Inferior parietal cortex (tissue), 1 donor: Measurements from ENCODE around the gene BAMBI.

Source experiments
- DNase-seq: peaks from one replicate; pipeline ENCODE4 v3.0.0-alpha.2; 2016; ENCODE audit errors: extremely low spot score

The BAMBI gene

DNA sequence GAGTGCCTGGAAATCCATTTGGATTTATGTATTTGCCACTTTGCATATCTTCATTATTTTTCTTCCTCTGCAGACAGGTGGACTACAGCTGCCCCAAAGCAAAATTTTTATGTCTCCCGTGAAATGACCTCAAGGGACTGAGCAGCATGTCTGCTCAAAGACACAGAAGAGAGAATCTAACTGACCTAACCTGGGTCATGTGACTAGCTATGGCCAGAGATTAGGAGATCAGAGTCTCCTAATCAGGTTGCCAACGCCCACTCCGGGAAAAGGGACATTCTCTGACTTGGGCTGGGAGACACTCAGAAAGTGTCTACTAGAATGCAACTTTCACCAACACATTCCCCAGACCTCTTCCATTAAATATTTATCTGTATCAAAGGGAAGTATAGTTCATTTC lies 2.5 kb upstream of the BAMBI start:
- DNase-seq, result no peak

DNA sequence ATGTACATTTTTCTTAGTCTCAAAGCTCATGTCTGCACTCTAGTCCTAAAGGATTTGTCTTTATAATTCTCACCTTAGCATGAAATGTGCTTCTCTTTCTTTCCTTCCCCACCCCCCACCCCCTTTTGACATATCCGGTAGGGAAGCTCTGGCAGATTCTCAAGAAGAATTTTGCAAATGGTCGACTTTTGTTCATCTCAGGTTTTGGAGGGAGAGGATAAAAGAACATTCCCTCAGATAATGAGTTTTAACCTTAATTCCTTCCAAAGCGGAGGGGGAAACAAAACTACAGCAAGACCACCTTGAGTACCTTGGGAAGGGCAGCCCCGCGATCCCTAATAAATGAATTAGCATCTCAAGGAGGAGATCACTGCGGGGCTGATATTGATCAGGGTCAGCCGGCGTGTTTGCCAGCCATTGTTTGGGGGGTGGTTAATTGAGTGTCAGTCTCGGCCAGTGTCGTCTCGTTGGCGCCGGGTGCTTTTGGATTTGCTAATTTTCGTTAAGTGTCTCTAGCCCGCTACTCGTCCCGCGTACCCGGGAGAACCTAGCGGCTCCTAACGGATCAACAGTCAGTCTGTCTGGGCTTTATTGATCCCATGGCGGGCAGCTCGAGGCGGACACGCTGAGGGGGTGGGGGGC lies 874 bp upstream of the BAMBI start:
- DNase-seq, result no peak

DNA sequence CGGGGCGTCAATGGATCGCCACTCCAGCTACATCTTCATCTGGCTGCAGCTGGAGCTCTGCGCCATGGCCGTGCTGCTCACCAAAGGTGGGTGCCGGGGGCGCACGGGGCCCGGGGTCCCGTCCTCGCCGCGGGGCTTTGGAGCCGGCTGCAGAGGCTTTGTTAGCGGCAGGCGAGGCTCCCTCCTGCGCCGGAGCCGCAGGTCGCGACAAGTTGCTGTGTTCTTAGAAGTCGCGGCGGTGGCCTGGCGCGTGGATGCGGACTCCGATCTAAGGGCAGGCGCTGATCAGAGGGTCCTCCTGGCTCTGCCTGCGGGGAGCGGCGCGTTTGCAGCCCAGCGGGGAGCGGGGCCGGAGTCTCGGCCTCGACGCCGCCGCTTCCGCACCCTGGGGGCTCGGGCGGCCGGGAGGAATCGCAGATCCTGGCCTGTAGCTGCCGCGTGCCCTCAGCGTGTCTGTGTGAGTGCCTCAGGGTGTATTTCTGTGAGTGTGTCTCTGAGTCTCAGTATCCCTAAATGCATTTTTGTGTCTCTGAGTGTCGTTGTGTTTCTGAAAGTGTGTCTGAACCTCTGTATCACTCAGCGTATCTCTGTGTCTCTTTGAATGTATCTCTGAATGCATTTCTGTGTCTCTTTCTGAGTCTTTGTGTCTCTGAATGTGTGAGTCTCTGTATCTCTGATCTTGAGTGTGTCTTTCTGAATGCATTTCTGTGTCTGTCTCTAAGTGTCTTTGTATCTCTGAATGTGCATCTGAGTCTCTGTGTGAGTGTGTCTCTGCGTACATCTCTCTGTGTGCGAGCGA lies 766 bp downstream of the BAMBI start:
- DNase-seq, result no peak

DNA sequence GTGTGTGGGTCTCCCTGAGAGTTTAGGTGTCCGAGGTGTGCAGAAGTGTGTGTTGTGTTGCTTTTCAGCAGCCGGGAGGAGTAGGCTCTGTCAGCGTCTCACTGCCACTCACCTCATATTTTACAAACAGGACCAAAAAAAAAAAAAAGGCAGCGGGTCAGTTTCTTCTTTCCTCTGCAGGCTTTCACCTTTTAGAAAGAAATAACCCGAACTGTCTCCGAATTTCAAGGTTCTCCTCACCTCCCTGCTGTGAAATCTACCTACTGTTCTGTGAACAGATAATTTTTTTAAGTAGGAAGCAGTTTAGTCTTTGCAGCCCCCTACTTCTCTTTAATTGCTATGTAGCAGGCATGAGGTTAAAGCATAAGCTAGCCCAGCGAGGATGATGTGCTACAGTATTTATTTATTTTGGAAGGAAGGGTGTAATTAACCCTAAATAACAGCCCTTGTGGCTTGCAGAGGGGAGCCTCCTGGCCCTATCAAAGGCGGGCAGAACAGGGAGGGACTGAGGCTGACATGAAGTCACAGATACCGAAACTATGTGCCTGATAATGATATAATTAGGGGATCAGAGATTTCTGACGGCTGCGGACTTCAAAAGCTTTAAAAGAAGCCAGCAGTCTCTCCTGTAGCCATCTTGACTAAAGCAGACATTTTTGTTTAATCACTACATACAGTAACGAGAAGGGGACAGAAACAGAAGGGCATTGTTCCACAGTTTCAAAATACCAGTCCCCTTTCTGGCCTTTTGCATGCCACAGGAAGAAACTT lies 1.6 kb downstream of the BAMBI start:
- DNase-seq, result no peak

DNA sequence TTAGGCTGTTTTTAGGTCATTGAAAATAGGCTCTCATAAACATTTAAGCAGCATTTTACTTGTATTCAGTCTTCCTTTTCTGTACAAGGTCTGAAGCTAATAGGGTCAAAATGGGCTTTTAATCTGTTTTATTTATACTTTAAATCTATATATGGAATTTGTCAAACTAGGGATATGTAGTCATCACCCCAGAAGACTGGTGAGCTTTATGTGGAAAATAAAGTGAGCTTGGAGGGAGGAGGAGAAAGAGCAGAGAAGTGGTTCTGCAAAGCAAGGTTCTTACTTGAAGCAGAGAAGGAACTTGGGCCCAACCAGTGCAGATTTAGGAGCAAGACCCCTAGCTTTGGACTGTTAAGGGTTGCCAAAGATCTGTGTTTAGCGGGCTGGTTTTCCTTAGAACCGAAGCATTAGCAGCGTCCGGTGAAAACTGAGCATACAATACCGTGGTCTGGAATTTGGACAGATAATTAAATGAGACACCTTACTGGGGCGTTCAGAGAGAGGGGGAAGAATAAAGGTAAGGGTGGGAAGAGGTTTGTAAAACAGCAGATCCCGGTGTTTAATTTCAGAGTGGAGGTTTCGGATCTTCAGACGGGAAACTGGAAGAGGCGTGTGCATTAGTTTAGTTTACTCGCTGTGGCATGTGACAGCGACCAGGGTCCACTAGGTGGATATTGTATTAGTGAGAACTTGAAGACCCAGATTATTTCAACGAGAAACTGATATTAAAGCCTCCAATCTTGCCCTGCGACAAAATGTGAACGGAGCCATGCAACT lies 2.4 kb downstream of the BAMBI start:
- DNase-seq, result no peak

DNA sequence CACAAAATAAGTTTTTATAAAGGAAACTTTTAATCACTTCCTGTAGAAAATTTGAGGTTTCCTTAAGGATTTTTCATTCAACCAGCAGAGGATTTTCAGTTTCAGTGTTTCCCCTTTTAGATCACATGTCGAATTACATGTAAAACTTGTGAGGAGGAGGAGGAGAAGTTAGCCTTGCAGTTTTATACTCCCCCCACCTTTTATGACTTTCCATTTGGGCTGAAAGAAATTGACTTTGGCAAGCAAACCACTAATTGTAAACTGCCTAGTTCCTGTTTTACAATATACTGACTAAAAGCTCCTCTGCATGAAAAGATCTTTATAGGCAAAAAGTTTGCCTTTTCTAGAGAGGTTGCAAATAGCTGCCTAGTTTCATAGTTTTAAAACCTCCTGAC lies 3.0 kb downstream of the BAMBI start:
- DNase-seq, result no peak

DNA sequence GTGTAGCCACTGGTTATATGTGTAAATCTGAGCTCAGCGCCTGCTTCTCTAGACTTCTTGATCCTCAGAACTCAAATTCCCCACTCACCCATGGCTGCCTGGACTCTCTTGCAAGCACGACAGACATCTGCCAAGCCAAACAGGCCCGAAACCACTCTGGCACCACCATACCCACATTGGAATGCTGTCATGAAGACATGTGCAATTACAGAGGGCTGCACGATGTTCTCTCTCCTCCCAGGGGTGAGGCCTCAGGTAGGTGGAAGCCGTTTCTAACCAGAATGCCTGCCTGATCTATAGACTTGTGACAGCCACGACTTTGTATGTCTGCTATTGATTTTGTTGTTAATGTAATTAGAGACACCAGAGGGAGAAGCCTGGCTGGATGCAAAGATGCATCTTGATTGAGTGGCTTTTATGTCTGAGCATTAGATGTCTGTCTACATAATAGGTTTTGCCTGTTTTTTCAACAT lies 4.0 kb downstream of the BAMBI start:
- DNase-seq, result no peak

DNA sequence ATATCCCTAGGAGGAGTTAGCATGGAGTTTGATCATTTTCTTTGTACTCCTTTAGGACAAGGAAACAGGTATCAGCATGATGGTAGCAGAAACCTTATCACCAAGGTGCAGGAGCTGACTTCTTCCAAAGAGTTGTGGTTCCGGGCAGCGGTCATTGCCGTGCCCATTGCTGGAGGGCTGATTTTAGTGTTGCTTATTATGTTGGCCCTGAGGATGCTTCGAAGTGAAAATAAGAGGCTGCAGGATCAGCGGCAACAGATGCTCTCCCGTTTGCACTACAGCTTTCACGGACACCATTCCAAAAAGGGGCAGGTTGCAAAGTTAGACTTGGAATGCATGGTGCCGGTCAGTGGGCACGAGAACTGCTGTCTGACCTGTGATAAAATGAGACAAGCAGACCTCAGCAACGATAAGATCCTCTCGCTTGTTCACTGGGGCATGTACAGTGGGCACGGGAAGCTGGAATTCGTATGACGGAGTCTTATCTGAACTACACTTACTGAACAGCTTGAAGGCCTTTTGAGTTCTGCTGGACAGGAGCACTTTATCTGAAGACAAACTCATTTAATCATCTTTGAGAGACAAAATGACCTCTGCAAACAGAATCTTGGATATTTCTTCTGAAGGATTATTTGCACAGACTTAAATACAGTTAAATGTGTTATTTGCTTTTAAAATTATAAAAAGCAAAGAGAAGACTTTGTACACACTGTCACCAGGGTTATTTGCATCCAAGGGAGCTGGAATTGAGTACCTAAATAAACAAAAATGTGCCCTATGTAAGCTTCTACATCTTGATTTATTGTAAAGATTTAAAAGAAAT lies 4.8 kb downstream of the BAMBI start:
- DNase-seq, result no peak

DNA sequence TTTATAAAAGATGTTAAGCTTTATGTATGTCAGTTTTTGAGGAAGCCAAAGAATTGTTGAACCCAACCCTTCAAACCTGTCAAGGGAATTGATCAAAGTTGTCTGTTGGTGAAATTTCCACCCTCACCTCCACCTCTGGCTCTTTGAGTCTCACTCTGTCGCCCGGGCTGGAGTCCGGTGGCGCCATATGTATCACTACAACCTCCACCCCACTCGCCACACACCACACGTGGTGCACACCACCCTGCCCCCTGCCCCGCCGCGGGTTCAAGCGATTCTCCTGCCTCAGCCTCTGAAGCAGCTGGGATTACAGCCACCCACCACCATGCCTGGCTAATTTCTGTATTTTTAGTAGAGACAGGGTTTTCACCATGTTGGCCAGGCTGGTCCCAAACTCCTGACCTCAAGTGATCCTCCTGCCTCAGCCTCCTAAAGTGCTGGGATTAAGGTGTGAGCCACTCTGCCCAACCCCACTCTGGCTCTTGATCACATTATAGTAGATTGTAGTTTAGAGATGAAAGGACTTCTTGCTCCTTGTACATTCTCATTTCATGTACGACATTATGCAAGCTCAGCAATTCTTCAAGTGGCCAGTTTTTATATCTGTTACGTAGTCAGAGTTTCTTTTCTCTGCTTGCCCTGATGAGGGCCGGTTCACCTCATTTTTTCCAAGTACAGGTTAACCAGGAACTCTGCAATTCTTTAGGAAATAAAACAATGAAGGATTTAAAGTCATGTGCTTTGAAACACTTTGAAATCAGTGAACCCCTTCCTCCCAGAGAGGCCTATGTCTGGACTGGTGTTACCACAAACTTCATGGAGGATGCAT lies 7.0 kb downstream of the BAMBI start:
- no peak for DNase-seq

DNA sequence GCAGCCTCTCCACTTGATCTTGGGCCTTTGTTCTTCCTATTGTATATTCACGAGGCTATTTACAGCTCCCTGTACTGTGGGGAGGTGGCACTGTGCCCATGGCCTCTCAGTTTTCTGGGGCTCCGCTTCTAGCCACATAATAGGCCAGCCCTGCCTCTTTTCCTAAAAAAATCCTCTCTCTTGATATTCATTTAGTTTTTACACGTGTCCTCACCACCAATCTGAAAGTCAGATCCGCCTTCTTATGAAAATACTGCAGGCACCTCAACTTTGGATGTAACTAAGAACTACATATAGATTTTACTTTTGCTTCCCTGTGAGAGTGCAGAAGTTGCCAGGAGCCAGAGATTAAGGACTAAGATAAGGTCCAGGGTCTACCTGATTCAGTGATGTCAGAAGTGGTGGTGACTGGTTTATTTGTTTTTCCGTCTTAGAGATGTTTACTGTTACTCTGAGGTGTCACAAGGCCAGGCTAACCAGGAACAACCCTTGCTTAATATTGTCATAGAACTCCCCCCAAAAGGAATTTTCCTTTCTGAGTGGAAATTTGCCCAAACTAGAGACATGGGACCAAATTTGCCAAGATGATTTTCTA lies 7.8 kb downstream of the BAMBI start:
- no peak for DNase-seq

DNA sequence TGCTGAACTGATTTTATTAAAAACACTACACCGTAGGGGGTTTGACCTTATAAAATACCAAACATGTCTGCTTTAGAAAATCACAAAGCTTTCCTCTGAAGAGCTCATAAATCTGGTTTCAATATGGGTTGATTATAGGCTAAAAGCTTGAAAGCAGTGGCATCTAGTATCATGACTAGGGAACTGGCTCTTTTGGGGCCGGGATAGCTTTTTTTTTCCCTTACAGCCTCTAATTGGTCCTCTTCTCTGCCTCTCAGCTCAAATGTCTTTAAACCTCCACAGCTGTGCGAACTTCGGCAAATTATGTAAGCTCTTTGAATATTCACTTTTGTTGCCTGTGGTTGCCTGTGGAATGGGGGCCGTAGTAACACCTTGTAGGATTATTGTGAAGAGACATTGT lies 8.4 kb downstream of the BAMBI start:
- DNase-seq, result no peak

DNA sequence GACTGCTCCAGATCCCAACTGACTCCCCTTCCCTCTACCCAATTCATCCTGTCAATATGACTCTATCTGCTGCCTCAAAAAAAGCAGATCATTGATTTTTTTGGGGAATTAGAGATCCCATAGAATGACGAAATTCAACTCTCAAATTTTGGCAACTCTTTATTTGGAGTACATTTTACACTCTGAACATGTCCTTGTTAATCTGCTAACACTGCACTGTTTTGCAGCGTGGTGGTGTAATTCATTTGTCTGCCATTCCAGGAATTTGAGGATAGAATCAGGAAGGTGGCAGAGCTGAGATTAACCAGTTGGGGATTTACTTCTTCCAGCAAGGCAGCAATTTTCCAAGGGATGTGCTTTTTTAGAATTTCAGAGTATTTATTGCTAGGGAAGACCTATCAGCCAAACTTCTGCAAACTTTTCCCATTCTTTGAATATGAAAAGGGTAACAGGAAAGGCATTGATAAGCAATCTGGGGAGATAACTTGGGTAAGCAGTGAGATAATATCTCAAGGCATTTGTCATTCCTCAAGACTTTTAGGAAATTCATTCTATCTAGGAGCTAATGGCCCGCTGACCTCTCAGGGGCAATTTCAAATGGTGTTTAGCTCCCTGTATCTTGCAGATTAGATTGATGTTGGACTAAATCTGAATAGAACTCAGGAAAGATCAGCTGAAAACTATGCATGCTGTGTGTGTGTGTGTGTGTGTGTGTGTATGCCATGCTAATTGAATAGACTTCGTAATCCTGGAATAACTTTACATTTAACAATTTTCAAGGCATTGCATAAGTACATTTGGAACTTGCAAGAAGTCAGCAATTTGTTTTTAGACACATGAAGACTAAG lies 9.7 kb downstream of the BAMBI start:
- no peak for DNase-seq

DNA sequence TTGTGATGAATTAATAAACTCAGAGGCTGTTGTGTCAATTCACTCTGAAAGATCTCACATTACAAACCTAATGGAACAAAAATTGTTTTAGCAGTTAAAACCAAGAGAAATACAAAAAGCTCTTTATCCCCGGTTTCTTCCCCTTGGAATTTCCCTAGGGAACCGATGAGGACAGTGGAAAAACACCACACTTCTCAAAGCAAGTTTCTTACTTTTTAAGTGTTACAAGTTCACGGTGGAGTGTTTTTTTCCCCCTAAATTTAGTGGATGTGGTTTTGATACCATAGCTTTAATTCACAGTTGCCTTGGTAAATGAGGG lies 10.3 kb downstream of the BAMBI start:
- DNase-seq, result no peak

DNA sequence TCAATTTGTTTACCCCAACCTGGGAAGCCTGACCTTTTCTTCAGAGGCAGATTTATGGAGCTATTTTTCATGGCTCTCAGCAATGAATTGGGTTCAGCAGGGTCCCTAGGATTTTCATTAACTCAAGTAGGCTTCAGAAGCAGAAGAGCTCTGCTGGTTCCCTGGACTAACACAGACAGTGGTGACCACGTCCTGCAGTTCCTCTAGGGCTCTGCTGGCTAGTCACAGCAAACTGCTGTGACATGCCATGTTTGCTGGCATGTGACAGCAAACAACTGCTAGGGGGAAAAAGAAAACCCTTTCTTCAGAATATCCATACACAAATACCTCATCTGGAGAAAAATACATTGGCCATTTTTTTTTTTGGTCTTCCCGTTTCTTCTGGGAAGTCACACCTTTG lies 13.2 kb downstream of the BAMBI start:
- DNase-seq, result no peak

DNA sequence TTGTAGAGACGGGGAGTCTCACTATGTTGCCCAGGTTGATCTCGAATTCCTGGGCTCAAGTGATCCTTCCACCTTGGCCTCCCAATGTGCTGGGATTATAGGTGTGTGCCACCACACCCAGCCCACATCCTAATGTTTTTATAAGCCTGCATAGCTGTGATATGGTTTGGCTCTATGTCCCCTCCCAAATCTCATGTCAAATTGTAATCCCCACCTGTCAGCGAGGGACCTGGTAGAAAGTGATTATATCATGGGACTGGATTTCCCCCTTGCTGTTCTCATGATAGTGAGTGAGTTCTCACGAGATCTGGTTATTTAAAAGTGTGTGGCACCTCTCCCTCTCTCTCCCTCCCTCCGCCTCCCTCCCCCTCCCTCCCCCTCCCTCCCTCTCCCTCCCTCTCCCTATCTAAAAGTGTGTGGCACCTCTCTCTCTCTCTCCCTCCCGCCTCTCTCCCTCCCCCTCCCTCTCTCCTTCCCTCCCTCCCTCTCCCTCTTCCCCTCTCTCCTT lies 13.9 kb downstream of the BAMBI start:
- no peak for DNase-seq

DNA sequence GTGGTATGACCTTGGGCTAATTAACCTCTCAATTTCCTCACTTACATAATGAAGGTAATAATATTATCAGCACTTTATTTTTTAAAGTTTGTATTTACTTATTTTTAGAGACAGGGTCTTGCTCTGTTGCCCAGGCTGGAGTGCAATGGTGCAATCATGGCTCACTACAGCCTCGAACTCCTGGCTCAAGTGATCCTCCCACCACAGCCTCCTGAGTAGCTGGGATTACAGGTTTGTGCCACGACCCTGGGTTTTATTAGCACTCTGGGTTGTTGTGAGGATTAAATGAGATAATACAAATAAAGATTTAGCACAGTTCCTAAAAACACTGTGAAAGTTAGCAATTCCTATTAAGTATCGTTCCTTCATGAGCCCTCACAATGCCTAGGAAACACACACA lies 14.7 kb downstream of the BAMBI start:
- no peak for DNase-seq

DNA sequence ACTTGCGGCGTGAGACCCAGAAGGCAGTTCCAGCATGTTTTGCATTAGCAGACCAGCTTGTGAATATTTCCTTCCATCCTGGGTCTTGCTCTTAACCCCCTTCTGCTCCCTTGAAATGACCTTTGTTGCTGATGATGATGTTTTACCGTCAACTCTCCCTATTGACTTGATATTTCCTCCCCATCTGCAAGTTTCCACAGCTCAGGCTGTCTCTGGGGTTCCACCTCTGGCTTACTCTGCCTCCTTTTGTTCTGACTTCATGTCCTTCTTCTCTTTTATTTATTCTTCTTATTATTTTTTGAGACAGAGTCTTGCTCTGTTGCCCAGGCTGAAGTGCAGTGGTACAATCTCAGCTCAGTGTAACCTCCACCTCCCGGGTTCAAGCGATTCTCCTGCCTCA lies 17.2 kb downstream of the BAMBI start:
- DNase-seq, result no peak

DNA sequence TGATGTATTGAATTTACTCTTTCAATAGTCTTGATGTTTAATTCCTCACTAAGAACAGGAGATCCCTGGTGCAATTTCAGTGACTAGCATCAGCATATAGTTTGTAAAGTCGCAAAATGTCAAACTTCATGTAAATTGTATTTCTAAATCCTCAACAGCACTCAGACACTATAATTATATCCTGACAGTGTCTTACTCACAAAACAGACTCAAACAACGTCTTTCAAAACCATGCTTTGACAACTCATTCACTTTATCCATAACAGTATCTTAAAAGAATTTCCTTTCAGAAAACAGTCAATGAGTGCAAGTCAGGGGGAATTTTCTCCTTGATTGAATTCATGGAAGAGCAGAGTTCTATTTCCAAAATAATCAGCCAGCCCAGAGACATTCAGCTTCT lies 20.8 kb downstream of the BAMBI start:
- no peak for DNase-seq
